LNCAP (cell line): Measurements from ENCODE around the gene ANKRD49.

Experiments
- TF ChIP-seq, protein P1 (sequence below): fragments of 450-650 bp; IDR thresholded peaks from 2 replicates; pipeline ENCODE4 v1.5.1; 2017; ENCODE audit warnings: mild to moderate bottlenecking

The ANKRD49 gene

DNA sequence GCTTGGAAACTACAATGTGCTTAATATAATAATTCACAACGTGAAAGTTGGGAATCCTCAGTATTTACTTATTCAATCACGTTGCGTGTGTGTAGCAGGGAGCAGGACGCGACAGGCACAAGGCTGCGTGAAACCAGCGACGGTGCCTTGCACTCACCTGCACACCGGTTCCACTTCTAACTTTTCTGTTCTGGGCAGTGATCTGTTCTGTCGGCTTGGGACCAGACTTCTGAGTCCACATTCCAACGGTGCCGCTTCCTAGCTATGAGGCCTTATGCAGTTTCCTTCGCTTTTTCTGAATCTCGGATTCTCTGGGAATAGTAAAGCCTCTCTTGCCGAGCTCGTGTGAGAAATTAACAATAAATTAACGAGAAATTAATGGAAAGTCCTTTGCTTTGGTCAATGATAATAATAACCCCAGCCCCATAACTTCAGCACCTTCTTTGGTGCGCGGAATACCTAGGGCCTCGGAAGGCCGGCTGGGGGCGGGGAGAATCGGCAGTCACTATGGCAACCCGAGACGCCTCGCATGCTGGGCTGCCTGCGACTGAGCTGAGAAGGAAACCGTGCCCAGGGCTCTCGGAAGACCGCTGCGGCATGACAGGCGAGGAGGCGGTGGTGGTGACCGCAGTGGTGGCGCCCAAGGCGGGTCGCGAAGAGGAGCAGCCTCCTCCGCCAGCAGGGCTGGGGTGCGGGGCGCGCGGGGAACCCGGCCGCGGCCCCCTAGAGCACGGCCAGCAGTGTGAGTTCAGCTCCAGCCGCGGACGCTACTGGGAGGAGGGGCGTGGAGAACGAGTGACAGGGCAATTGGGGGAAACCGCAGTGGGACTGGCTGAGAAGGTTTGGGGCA lies 18.4 kb downstream of the ANKRD49 start, which contains the start of gene C11orf97:
Gene C11orf97 (plus strand): TSS at position 530 of the 850 bp plus-strand sequence. CDS start 68 bp downstream, at position 598.
- TF ChIP-seq, protein P1, sequence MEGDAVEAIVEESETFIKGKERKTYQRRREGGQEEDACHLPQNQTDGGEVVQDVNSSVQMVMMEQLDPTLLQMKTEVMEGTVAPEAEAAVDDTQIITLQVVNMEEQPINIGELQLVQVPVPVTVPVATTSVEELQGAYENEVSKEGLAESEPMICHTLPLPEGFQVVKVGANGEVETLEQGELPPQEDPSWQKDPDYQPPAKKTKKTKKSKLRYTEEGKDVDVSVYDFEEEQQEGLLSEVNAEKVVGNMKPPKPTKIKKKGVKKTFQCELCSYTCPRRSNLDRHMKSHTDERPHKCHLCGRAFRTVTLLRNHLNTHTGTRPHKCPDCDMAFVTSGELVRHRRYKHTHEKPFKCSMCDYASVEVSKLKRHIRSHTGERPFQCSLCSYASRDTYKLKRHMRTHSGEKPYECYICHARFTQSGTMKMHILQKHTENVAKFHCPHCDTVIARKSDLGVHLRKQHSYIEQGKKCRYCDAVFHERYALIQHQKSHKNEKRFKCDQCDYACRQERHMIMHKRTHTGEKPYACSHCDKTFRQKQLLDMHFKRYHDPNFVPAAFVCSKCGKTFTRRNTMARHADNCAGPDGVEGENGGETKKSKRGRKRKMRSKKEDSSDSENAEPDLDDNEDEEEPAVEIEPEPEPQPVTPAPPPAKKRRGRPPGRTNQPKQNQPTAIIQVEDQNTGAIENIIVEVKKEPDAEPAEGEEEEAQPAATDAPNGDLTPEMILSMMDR = no peak

DNA sequence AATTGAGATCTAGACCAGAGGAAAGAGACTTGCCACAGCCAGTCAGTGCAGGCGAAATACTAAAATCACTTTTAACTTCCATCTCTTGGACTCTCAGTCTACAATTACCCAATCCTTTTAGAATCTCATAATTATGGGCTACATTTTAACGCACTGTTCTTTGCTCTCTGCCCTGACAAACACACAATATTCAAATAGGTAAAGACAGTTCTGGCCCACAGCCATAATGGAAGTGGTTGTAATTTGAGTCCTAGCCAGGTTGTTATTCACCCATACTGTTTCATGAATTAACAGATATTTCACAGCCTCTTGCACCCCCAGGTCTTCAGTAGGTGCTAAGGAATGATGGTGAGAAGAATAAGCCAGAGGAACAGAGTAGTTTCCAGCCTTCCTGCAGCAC lies 19.3 kb downstream of the ANKRD49 start:
- TF ChIP-seq, protein P1 = no peak

DNA sequence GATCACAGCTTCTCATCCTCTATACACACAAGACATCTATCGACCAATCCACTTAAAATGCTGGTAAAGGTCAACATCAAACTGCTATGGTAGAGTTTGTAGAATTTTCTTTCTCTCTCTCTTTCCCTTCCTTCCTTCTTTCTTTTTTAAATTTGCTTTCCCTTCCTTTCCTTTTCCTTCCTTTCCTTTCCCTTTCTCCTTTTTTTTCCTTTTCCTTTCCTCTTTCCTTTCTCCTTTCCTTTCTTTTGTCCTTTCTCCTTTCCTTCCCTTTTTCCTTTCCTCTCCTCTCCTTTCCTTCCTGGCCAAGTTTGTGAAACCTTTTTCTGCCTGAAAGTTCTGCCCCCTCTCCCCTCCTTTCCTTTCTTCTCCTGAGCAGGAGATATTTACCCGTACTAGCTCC lies 21.6 kb downstream of the ANKRD49 start:
- TF ChIP-seq, protein P1 = no peak

DNA sequence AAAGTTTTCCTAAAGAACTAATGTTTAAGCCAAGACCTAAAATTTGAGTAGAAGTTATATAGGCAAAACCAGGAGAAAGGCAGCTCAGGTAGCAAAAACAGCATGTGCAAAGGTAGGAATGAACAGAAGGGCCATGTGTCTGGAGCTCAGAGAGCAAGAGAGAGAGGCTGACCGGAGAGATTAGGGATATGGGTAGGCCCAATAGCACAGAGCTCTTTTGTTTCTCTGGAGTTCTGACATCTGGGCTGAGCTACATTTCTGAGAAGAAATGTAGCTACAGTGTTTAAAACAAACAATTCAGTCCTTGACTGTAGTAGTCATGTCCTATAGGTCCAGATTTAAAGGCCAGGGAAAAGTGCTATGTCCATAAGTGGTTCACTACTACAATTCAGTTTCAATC lies 22.9 kb downstream of the ANKRD49 start:
- TF ChIP-seq, protein P1 = no peak

DNA sequence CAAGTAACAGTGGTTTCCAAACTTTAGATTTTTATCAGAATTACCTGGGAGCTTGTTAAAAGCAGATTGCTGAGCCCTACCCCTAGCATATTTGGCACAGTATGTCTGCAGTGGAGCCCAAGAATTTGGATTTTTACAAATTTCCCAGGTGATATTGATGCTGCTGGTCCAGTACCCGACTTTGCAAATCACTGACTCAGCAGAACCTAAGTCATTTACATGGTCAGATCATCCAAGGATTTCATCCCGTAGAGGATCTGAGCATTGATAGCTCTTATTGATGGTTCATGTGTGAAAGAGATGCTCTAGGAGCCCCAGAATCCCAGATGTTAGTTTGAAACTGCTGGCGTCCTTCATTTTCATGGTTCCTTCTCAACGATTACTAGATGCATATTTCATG lies 24.5 kb downstream of the ANKRD49 start:
- TF ChIP-seq, protein P1 = no peak

DNA sequence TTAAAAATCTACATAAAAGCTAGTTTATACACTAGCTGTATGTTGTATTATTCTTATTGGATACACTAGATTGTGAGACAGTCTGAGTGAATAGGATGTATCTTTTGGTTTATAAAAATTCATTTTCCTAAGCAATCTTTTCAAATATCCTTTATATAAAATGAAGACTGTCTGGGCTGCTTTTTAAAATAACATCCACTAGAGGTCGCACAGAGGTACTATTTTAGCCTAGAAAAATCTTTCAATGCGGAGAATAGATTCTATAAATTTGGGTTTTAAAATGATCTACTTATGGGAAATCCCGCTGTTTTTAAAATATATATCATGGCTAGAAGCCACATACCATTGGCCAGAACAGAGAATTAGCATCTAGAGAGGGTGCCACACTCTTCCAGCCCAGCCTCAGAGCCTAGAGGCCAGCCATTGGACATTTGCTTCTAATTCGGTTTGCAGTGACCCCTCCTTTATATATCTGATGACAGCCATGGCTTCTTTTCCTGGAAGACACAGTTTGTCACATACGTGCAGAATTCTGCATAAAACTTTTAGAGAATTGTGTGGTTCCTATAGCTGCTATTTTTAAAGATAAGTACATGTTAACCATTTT lies 25.8 kb downstream of the ANKRD49 start:
- TF ChIP-seq, protein P1 = peak; percentile 68

DNA sequence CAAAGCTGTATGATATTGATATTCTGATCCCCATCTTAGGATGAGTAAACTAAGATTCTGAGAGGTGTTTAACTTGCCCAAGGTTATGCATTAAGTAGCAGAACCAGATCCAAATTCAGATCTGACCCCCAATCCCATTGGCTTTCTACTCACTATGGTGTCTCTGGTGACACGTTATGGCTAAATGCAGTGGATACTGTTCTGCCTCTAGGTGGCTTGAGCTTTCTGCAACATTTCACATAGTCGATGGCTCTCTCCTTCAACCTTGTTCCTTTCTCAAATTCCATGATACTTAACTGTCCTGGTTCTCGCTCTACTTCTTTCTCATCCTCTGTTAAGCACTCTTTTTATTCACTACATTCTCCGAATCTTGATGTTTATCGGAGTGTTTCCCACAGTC lies 27.9 kb downstream of the ANKRD49 start:
- TF ChIP-seq, protein P1 = peak; percentile 26; the same call in 1 of the 2 replicates
